HEK293 (cell line): Measurements from ENCODE around the gene TEX38.
A peak's percentile ranks its signal among the peaks of the same experiment; 100 is the strongest.

Experiments
- CTCF ChIA-PET: fragments of 350-600 bp; formaldehyde crosslinking; extraction: SDS; loops from one replicate; lab custom pipeline; 2021; ENCODE audit warnings: antibody characterized with exemption; lab: Yijun Ruan, JAX
- POLR2A ChIA-PET: fragments of 300-600 bp; formaldehyde crosslinking; extraction: SDS; loops from one replicate; lab custom pipeline; 2020; ENCODE audit warnings: antibody characterized with exemption, inconsistent platforms; lab: Yijun Ruan, JAX
- H3K27ac ChIP-seq: fragments of 200-500 bp; sonication (Bioruptor generic); 2 replicates; pipeline ENCODE4 v1.5.1; 2014; ENCODE audit warnings: low read depth, low read length, control low read depth, inconsistent platforms; ENCODE audit errors: extremely low read depth
- H3K36me3 ChIP-seq, 2 experiments: fragments of 200-500 bp in 1 of 2; sonication (Bioruptor generic) in 1 of 2; 1 replicate in 1 of 2; 2 replicates in 1 of 2; pipeline ENCODE4 v1.5.1; 2014 to 2017; ENCODE audit warnings: inconsistent platforms in 2 of 2, low read length in 2 of 2; ENCODE audit not compliant: control insufficient read depth in 2 of 2, insufficient read depth in 1 of 2
- H3K4me1 ChIP-seq: fragments of 200-500 bp; sonication (Bioruptor generic); 2 replicates; pipeline ENCODE4 v1.5.1; 2014; ENCODE audit warnings: mild to moderate bottlenecking, low read length, inconsistent platforms; ENCODE audit not compliant: control insufficient read depth, insufficient read depth
- H3K4me3 ChIP-seq: 2 replicates; pipeline ENCODE4 v1.5.1; 2011; ENCODE audit warnings: low read depth, mild to moderate bottlenecking, control low read depth, low read length, moderate library complexity
- H3K9me3 ChIP-seq: fragments of 200-500 bp; sonication (Bioruptor generic); 2 replicates; pipeline ENCODE4 v1.5.1; 2014; ENCODE audit warnings: low read depth, low read length, inconsistent platforms; ENCODE audit not compliant: control insufficient read depth, insufficient read depth
- FEZF1 ChIP-seq: fragments of 450-650 bp; formaldehyde crosslinking; IDR thresholded peaks from 2 replicates; pipeline ENCODE4 v1.5.1; 2016; ENCODE audit warnings: missing biosample characterization, missing genetic modification characterization
- IKZF3 ChIP-seq: fragments of 450-650 bp; IDR thresholded peaks from 2 replicates; pipeline ENCODE4 v1.5.0; 2018; ENCODE audit warnings: missing biosample characterization, mild to moderate bottlenecking, missing genetic modification characterization, moderate library complexity
- KLF7 ChIP-seq: fragments of 450-650 bp; formaldehyde crosslinking; IDR thresholded peaks from 2 replicates; pipeline ENCODE4 v1.5.1; 2016; ENCODE audit warnings: missing biosample characterization, missing genetic modification characterization, borderline replicate concordance
- KLF8 ChIP-seq: fragments of 450-650 bp; formaldehyde crosslinking; IDR thresholded peaks from 2 replicates; pipeline ENCODE4 v1.5.1; 2016; ENCODE audit warnings: missing biosample characterization, missing genetic modification characterization
- MZF1 ChIP-seq: fragments of 450-650 bp; formaldehyde crosslinking; IDR thresholded peaks from 2 replicates; pipeline ENCODE4 v1.5.1; 2017; ENCODE audit warnings: missing biosample characterization, missing genetic modification characterization, borderline replicate concordance
- OVOL3 ChIP-seq: fragments of 450-650 bp; formaldehyde crosslinking; IDR thresholded peaks from 2 replicates; pipeline ENCODE4 v1.5.1; 2016; ENCODE audit warnings: missing biosample characterization, missing genetic modification characterization
- SCRT2 ChIP-seq: fragments of 450-650 bp; formaldehyde crosslinking; IDR thresholded peaks from 2 replicates; pipeline ENCODE4 v1.5.1; 2016; ENCODE audit warnings: missing biosample characterization, missing genetic modification characterization
- ZBTB1 ChIP-seq: fragments of 450-650 bp; formaldehyde crosslinking; IDR thresholded peaks from 2 replicates; pipeline ENCODE4 v1.5.1; 2016; ENCODE audit warnings: missing biosample characterization, missing genetic modification characterization
- ZBTB17 ChIP-seq: fragments of 450-650 bp; formaldehyde crosslinking; IDR thresholded peaks from 2 replicates; pipeline ENCODE4 v1.5.1; 2016; ENCODE audit warnings: missing biosample characterization, missing genetic modification characterization
- ZBTB21 ChIP-seq: fragments of 450-650 bp; formaldehyde crosslinking; IDR thresholded peaks from 2 replicates; pipeline ENCODE4 v1.5.1; 2017; ENCODE audit warnings: missing biosample characterization, missing genetic modification characterization
- ZFP3 ChIP-seq: fragments of 450-650 bp; formaldehyde crosslinking; IDR thresholded peaks from 2 replicates; pipeline ENCODE4 v1.5.1; 2016; ENCODE audit warnings: low read depth, missing biosample characterization, missing genetic modification characterization
- ZNF174 ChIP-seq: fragments of 450-650 bp; formaldehyde crosslinking; IDR thresholded peaks from 2 replicates; pipeline ENCODE4 v1.5.0; 2017; ENCODE audit warnings: missing biosample characterization, mild to moderate bottlenecking, missing genetic modification characterization
- ZNF2 ChIP-seq: fragments of 450-650 bp; formaldehyde crosslinking; IDR thresholded peaks from 2 replicates; pipeline ENCODE4 v1.5.1; 2016; ENCODE audit warnings: missing biosample characterization, missing genetic modification characterization
- ZNF341 ChIP-seq: fragments of 450-650 bp; formaldehyde crosslinking; IDR thresholded peaks from 2 replicates; pipeline ENCODE4; 2016; ENCODE audit warnings: low read depth, missing biosample characterization, missing genetic modification characterization
- ZNF366 ChIP-seq: fragments of 450-650 bp; formaldehyde crosslinking; conservative IDR thresholded peaks from 2 replicates; pipeline ENCODE4 v1.5.1; 2016; ENCODE audit warnings: missing biosample characterization, missing genetic modification characterization
- ZNF416 ChIP-seq: fragments of 450-650 bp; formaldehyde crosslinking; IDR thresholded peaks from 2 replicates; pipeline ENCODE4 v1.5.1; 2016; ENCODE audit warnings: missing biosample characterization, missing genetic modification characterization
- ZNF600 ChIP-seq: fragments of 450-650 bp; formaldehyde crosslinking; IDR thresholded peaks from 2 replicates; pipeline ENCODE4 v1.5.1; 2016; ENCODE audit warnings: missing biosample characterization, missing genetic modification characterization
- ZNF843 ChIP-seq: fragments of 450-650 bp; formaldehyde crosslinking; IDR thresholded peaks from 2 replicates; pipeline ENCODE4 v1.5.1; 2016; ENCODE audit warnings: missing biosample characterization, missing genetic modification characterization
- TF ChIP-seq, protein P1 (sequence below): fragments of 450-650 bp; formaldehyde crosslinking; IDR thresholded peaks from 2 replicates; pipeline ENCODE4 v1.5.1; 2016; ENCODE audit warnings: missing biosample characterization, missing genetic modification characterization, borderline replicate concordance
- TF ChIP-seq, protein P2 (sequence below): fragments of 450-650 bp; formaldehyde crosslinking; IDR thresholded peaks from 2 replicates; pipeline ENCODE4 v1.5.1; 2017; ENCODE audit warnings: missing biosample characterization, missing genetic modification characterization
- TF ChIP-seq, protein P3 (sequence below): fragments of 450-650 bp; formaldehyde crosslinking; IDR thresholded peaks from 2 replicates; pipeline ENCODE4 v1.5.1; 2017; ENCODE audit warnings: missing biosample characterization, missing genetic modification characterization
- TF ChIP-seq, protein P4 (sequence below): fragments of 450-650 bp; formaldehyde crosslinking; IDR thresholded peaks from 2 replicates; pipeline ENCODE4 v1.5.1; 2016; ENCODE audit warnings: missing biosample characterization, missing genetic modification characterization
- TF ChIP-seq, protein P5 (sequence below): fragments of 450-650 bp; formaldehyde crosslinking; IDR thresholded peaks from 2 replicates; pipeline ENCODE4 v1.5.1; 2016; ENCODE audit warnings: missing biosample characterization, missing genetic modification characterization
- TF ChIP-seq, protein P6 (sequence below): fragments of 450-650 bp; formaldehyde crosslinking; IDR thresholded peaks from 2 replicates; pipeline ENCODE4 v1.5.1; 2016; ENCODE audit warnings: missing biosample characterization, missing genetic modification characterization

Gene TEX38

DNA sequence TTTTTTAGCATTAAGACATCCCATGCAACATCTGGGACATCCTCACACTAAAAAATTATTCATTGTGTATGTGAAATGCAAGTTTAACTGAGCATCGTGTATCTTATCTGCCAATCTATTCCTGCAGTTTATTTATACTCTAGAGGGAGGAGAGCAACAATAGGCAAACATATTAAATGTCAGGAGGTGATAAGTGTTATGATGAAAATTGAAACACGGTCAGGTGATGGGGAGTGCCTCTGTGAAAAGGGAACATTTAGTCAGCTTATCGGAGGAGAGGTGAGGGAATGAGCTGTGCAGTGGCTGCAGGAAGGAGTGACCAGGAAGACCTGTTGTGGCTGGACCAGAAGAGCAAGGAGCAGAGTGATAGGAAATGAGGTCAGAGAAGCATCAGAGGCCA, 48.0 kb downstream of the TEX38 start:
- POLR2A ChIA-PET, result interaction anchor here (1.1 to 1.2 kb wide), 2 partner anchors 116 to 182 kb away, joined by 3 to 4 read pairs; partner anchors contain the start of gene MKNK1
- CTCF ChIA-PET, result interaction anchor here (0.8 to 1.4 kb wide), 4 partner anchors 9 to 202 kb away, joined by 3 to 4 read pairs (median 4); no protein-coding TSS in a partner anchor
- no peaks in the 10 kb centered on the region for H3K9me3 ChIP-seq
- H3K4me3 ChIP-seq, result no peak overlapping the region
- peaks cover 6 to 28% of the 10 kb centered on the region in 2 experiments; a peak in 2 of 3 replicates for H3K36me3 ChIP-seq
- peaks cover 3% of the 10 kb centered on the region; the same call in 1 of the 2 replicates for H3K4me1 ChIP-seq
- peak overlapping the region; percentile 25 for H3K27ac ChIP-seq
- peak; percentile 87 for TF ChIP-seq ZNF600 (tag by site-specific recombination)
- 0 out of 2 replicates have a peak, but pooled peaks have one; percentile 17 for TF ChIP-seq ZBTB1 (tag by site-specific recombination)
- no peak for TF ChIP-seq ZNF174
- peak; percentile 92 for TF ChIP-seq SCRT2
- peak; percentile 44 for TF ChIP-seq ZNF366
- 0 out of 2 replicates have a peak, but pooled peaks have one; percentile 0 for TF ChIP-seq ZNF341 (tag by site-specific recombination)
- TF ChIP-seq ZNF843 (tag by site-specific recombination), result peak; percentile 83
- peak; percentile 36; the same call in 1 of the 2 replicates for TF ChIP-seq ZBTB21
- TF ChIP-seq ZNF416 (tag by site-specific recombination), result no peak
- peak; percentile 51; the same call in 1 of the 2 replicates for TF ChIP-seq KLF7 (tag by site-specific recombination)
- peak; percentile 46; the same call in 1 of the 2 replicates for TF ChIP-seq ZBTB17 (tag by site-specific recombination)
- peak; percentile 99 for TF ChIP-seq FEZF1 (tag by site-specific recombination)
- TF ChIP-seq, protein P1, sequence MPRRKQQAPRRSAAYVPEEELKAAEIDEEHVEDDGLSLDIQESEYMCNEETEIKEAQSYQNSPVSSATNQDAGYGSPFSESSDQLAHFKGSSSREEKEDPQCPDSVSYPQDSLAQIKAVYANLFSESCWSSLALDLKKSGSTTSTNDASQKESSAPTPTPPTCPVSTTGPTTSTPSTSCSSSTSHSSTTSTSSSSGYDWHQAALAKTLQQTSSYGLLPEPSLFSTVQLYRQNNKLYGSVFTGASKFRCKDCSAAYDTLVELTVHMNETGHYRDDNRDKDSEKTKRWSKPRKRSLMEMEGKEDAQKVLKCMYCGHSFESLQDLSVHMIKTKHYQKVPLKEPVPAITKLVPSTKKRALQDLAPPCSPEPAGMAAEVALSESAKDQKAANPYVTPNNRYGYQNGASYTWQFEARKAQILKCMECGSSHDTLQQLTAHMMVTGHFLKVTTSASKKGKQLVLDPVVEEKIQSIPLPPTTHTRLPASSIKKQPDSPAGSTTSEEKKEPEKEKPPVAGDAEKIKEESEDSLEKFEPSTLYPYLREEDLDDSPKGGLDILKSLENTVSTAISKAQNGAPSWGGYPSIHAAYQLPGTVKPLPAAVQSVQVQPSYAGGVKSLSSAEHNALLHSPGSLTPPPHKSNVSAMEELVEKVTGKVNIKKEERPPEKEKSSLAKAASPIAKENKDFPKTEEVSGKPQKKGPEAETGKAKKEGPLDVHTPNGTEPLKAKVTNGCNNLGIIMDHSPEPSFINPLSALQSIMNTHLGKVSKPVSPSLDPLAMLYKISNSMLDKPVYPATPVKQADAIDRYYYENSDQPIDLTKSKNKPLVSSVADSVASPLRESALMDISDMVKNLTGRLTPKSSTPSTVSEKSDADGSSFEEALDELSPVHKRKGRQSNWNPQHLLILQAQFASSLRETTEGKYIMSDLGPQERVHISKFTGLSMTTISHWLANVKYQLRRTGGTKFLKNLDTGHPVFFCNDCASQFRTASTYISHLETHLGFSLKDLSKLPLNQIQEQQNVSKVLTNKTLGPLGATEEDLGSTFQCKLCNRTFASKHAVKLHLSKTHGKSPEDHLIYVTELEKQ (tag by site-specific recombination), result 0 out of 2 replicates have a peak, but pooled peaks have one; percentile 42
- TF ChIP-seq, protein P2, sequence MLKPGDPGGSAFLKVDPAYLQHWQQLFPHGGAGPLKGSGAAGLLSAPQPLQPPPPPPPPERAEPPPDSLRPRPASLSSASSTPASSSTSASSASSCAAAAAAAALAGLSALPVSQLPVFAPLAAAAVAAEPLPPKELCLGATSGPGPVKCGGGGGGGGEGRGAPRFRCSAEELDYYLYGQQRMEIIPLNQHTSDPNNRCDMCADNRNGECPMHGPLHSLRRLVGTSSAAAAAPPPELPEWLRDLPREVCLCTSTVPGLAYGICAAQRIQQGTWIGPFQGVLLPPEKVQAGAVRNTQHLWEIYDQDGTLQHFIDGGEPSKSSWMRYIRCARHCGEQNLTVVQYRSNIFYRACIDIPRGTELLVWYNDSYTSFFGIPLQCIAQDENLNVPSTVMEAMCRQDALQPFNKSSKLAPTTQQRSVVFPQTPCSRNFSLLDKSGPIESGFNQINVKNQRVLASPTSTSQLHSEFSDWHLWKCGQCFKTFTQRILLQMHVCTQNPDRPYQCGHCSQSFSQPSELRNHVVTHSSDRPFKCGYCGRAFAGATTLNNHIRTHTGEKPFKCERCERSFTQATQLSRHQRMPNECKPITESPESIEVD (tag by site-specific recombination), result peak; percentile 84
- TF ChIP-seq, protein P3, sequence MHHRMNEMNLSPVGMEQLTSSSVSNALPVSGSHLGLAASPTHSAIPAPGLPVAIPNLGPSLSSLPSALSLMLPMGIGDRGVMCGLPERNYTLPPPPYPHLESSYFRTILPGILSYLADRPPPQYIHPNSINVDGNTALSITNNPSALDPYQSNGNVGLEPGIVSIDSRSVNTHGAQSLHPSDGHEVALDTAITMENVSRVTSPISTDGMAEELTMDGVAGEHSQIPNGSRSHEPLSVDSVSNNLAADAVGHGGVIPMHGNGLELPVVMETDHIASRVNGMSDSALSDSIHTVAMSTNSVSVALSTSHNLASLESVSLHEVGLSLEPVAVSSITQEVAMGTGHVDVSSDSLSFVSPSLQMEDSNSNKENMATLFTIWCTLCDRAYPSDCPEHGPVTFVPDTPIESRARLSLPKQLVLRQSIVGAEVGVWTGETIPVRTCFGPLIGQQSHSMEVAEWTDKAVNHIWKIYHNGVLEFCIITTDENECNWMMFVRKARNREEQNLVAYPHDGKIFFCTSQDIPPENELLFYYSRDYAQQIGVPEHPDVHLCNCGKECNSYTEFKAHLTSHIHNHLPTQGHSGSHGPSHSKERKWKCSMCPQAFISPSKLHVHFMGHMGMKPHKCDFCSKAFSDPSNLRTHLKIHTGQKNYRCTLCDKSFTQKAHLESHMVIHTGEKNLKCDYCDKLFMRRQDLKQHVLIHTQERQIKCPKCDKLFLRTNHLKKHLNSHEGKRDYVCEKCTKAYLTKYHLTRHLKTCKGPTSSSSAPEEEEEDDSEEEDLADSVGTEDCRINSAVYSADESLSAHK (tag by site-specific recombination), result peak; percentile 77
- TF ChIP-seq, protein P4, sequence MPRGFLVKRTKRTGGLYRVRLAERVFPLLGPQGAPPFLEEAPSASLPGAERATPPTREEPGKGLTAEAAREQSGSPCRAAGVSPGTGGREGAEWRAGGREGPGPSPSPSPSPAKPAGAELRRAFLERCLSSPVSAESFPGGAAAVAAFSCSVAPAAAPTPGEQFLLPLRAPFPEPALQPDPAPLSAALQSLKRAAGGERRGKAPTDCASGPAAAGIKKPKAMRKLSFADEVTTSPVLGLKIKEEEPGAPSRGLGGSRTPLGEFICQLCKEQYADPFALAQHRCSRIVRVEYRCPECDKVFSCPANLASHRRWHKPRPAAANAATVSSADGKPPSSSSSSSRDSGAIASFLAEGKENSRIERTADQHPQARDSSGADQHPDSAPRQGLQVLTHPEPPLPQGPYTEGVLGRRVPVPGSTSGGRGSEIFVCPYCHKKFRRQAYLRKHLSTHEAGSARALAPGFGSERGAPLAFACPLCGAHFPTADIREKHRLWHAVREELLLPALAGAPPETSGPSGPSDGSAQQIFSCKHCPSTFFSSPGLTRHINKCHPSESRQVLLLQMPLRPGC (tag by site-specific recombination), result 0 out of 2 replicates have a peak, but pooled peaks have one; percentile 33
- TF ChIP-seq ZNF2, result peak; percentile 15; the same call in 1 of the 2 replicates
- TF ChIP-seq, protein P5, sequence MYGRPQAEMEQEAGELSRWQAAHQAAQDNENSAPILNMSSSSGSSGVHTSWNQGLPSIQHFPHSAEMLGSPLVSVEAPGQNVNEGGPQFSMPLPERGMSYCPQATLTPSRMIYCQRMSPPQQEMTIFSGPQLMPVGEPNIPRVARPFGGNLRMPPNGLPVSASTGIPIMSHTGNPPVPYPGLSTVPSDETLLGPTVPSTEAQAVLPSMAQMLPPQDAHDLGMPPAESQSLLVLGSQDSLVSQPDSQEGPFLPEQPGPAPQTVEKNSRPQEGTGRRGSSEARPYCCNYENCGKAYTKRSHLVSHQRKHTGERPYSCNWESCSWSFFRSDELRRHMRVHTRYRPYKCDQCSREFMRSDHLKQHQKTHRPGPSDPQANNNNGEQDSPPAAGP, result peak; percentile 98
- peak; percentile 67; the same call in 1 of the 2 replicates for TF ChIP-seq MZF1 (tag by site-specific recombination)
- TF ChIP-seq IKZF3, result peak; percentile 90
- TF ChIP-seq, protein P6, sequence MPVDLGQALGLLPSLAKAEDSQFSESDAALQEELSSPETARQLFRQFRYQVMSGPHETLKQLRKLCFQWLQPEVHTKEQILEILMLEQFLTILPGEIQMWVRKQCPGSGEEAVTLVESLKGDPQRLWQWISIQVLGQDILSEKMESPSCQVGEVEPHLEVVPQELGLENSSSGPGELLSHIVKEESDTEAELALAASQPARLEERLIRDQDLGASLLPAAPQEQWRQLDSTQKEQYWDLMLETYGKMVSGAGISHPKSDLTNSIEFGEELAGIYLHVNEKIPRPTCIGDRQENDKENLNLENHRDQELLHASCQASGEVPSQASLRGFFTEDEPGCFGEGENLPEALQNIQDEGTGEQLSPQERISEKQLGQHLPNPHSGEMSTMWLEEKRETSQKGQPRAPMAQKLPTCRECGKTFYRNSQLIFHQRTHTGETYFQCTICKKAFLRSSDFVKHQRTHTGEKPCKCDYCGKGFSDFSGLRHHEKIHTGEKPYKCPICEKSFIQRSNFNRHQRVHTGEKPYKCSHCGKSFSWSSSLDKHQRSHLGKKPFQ (tag by site-specific recombination), result 0 out of 2 replicates have a peak, but pooled peaks have one; percentile 12
- TF ChIP-seq ZFP3 (tag by site-specific recombination), result no peak
- 0 out of 2 replicates have a peak, but pooled peaks have one; percentile 22 for TF ChIP-seq OVOL3 (tag by site-specific recombination)
- no peak for TF ChIP-seq KLF8 (tag by site-specific recombination)
